Measurements from ENCODE around the gene KRT78.

Gene KRT78

GRCh38 chr12:52837413-52837741, 11.4 kb downstream of the KRT78 start:
- no peaks in the 10 kb centered on the region for H3K79me2 ChIP-seq (ENCODE audit: insufficient read depth, low read length)
- H3K9me3 ChIP-seq (ENCODE audit: insufficient read depth, low read depth, low read length): no peaks in the 10 kb centered on the region
- H3K4me2 ChIP-seq (ENCODE audit: low read depth, low read length, poor library complexity, severe bottlenecking): no peak overlapping the region
- H3K4me1 ChIP-seq (ENCODE audit: insufficient read depth, low read length, poor library complexity, severe bottlenecking): peaks cover 16% of the 10 kb centered on the region
- H3K27me3 ChIP-seq (ENCODE audit: insufficient read depth, low read length, poor library complexity, severe bottlenecking): no peaks in the 10 kb centered on the region
- H3K36me3 ChIP-seq (ENCODE audit: insufficient read depth, low read length): no peaks in the 10 kb centered on the region
- no peak overlapping the region for H2AFZ ChIP-seq (ENCODE audit: low read length)
- H3K4me3 ChIP-seq (ENCODE audit: low read length, poor library complexity, severe bottlenecking): no peak overlapping the region
- H3K9me2 ChIP-seq (replicated peaks; ENCODE audit: low read depth, low read length): no peaks in the 10 kb centered on the region
- H3K9ac ChIP-seq (ENCODE audit: low read depth, low read length, poor library complexity, severe bottlenecking): no peak overlapping the region
- TF ChIP-seq, protein P1, sequence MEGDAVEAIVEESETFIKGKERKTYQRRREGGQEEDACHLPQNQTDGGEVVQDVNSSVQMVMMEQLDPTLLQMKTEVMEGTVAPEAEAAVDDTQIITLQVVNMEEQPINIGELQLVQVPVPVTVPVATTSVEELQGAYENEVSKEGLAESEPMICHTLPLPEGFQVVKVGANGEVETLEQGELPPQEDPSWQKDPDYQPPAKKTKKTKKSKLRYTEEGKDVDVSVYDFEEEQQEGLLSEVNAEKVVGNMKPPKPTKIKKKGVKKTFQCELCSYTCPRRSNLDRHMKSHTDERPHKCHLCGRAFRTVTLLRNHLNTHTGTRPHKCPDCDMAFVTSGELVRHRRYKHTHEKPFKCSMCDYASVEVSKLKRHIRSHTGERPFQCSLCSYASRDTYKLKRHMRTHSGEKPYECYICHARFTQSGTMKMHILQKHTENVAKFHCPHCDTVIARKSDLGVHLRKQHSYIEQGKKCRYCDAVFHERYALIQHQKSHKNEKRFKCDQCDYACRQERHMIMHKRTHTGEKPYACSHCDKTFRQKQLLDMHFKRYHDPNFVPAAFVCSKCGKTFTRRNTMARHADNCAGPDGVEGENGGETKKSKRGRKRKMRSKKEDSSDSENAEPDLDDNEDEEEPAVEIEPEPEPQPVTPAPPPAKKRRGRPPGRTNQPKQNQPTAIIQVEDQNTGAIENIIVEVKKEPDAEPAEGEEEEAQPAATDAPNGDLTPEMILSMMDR (conservative IDR thresholded peaks at IDR 0.05; ENCODE audit: low read length): no peak
- no peak for TF ChIP-seq EZH2phosphoT487 (IDR thresholded peaks at IDR 0.05; ENCODE audit: borderline replicate concordance)
- no peaks in the 10 kb centered on the region for H4K20me1 ChIP-seq (ENCODE audit: insufficient read depth, low read length, poor library complexity, severe bottlenecking)
- H3F3A ChIP-seq (ENCODE audit: low read depth): no peaks in the 10 kb centered on the region

DNA sequence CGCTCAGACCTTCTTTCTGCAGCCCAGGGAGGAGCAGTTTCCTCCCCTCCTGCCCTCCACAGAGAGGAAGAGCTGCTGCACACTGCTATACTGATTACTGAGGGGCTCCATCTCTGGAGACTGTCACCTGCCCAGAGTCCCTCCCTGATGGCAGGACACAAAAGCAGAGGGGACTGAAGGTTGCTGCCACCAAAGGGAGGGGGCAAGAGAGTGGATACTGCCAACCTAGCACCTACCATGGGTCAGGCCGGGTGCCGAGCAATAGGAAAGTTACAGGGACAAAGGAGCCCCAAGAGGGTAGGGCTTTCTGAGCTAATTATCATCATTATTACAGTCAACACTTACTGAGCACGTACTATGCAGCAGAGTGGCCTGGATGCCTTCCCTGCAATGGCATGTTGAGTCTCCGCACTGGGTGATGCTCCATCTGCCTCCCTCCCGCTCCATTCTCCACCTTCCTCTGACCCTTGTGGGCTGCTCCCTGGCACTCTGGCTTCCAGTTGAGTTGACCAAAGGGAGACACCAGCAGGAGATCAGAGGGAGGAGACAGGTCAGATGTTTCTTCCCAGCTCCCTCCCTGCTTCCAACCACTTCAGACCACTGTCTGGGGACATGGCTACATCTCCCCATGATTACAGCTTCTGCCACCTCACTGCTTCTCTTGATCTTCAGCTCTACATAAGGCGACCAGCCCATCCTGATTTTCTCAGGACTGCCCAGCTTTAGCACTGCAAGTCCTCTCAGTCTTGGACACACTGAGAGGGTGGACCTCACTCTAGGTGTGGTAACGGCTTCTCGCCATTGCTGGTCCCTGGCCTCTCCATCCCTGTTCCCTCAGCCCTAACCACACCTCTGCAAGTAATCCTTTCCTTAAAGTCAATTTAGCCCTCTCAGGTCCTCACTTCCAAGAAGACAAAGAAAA, 12.0 kb downstream of the KRT78 start:
- Histone ChIP-seq H3K4me2 (ENCODE audit: low read depth, low read length, poor library complexity, severe bottlenecking) (no peak overlapping the region), H4K20me1 (ENCODE audit: insufficient read depth, low read length, poor library complexity, severe bottlenecking) (no peaks in the 10 kb centered on the region), H3K36me3 (ENCODE audit: insufficient read depth, low read length) (no peaks in the 10 kb centered on the region), H3K9ac (ENCODE audit: low read depth, low read length, poor library complexity, severe bottlenecking) (no peak overlapping the region), H3F3A (ENCODE audit: low read depth) (no peaks in the 10 kb centered on the region), H3K4me3 (ENCODE audit: low read length, poor library complexity, severe bottlenecking) (no peak overlapping the region), H3K9me3 (ENCODE audit: insufficient read depth, low read depth, low read length) (no peaks in the 10 kb centered on the region), H3K79me2 (ENCODE audit: insufficient read depth, low read length) (no peaks in the 10 kb centered on the region), H3K9me2 (replicated peaks; ENCODE audit: low read depth, low read length) (no peaks in the 10 kb centered on the region), H3K27me3 (ENCODE audit: insufficient read depth, low read length, poor library complexity, severe bottlenecking) (no peaks in the 10 kb centered on the region), H2AFZ (ENCODE audit: low read length) (no peak overlapping the region), H3K4me1 (ENCODE audit: insufficient read depth, low read length, poor library complexity, severe bottlenecking) (peaks cover 16% of the 10 kb centered on the region)
- TF ChIP-seq EZH2phosphoT487 (IDR thresholded peaks at IDR 0.05; ENCODE audit: borderline replicate concordance): no peak
- TF ChIP-seq, protein P1 (conservative IDR thresholded peaks at IDR 0.05; ENCODE audit: low read length): no peak

- Histone ChIP-seq H3K9me2 (replicated peaks; ENCODE audit: low read depth, low read length) (no peaks in the 10 kb centered on the region), H3K4me1 (ENCODE audit: insufficient read depth, low read length, poor library complexity, severe bottlenecking) (peaks cover 16% of the 10 kb centered on the region), H3K4me3 (ENCODE audit: low read length, poor library complexity, severe bottlenecking) (no peak overlapping the region), H4K20me1 (ENCODE audit: insufficient read depth, low read length, poor library complexity, severe bottlenecking) (no peaks in the 10 kb centered on the region), H3K79me2 (ENCODE audit: insufficient read depth, low read length) (no peaks in the 10 kb centered on the region), H3K9me3 (ENCODE audit: insufficient read depth, low read depth, low read length) (no peaks in the 10 kb centered on the region), H3K36me3 (ENCODE audit: insufficient read depth, low read length) (no peaks in the 10 kb centered on the region), H3F3A (ENCODE audit: low read depth) (no peaks in the 10 kb centered on the region), H3K9ac (ENCODE audit: low read depth, low read length, poor library complexity, severe bottlenecking) (no peak overlapping the region), H3K27me3 (ENCODE audit: insufficient read depth, low read length, poor library complexity, severe bottlenecking) (no peaks in the 10 kb centered on the region), H3K4me2 (ENCODE audit: low read depth, low read length, poor library complexity, severe bottlenecking) (no peak overlapping the region), H2AFZ (ENCODE audit: low read length) (no peak overlapping the region)
- TF ChIP-seq, protein P1 (conservative IDR thresholded peaks at IDR 0.05; ENCODE audit: low read length): no peak
- no peak for TF ChIP-seq EZH2phosphoT487 (IDR thresholded peaks at IDR 0.05; ENCODE audit: borderline replicate concordance)
Observed at GRCh38 chr12:52836042-52836466, 12.7 kb downstream of the KRT78 start.
